Testis (tissue), 5 donors: ENCODE measurements around the gene HLF. TPM values are rescaled to one million over a fixed set of nuclear protein-coding genes. Genes with fewer than 3 reads are reported as not detected.
A peak's percentile ranks its signal among the peaks of the same experiment; 100 is the strongest.

Source experiments
- DNase-seq: peaks from one replicate; pipeline ENCODE4 v3.0.0-alpha.2; 2019
- H3K27ac ChIP-seq, 2 donors: fragments of 200-600 bp; sonication (generic); one replicate each; pipeline ENCODE4 v1.5.1; 2019
- H3K27me3 ChIP-seq: fragments of 200-600 bp; sonication (generic); one replicate; pipeline ENCODE4 v1.5.1; 2019
- H3K36me3 ChIP-seq: fragments of 200-600 bp; sonication (generic); one replicate; pipeline ENCODE4 v1.5.1; 2017; ENCODE audit warnings: low read depth; ENCODE audit errors: missing control alignments
- H3K4me1 ChIP-seq: fragments of 200-600 bp; sonication (generic); one replicate; pipeline ENCODE4 v1.5.1; 2019
- H3K4me3 ChIP-seq, 2 donors: fragments of 200-600 bp; sonication (generic); one replicate each; pipeline ENCODE4 v1.5.1; 2017 to 2019
- H3K9me3 ChIP-seq: fragments of 200-600 bp; sonication (generic); one replicate; pipeline ENCODE4 v1.5.1; 2017
- POLR2A ChIP-seq: fragments of 450-650 bp; IDR thresholded peaks from one replicate; pipeline ENCODE4 v1.6.1; 2017; ENCODE audit warnings: antibody characterized with exemption, mild to moderate bottlenecking, moderate library complexity
- WGBS, 2 donors: methylation state at CpG; one replicate each; pipeline ENCODE4 v1.1.5; 2018; 5-methylcytosine and 5-hydroxymethylcytosine counted together
- intact Hi-C: fragments of 100-400 bp; cut with DNase I; formaldehyde crosslinking; loops from one replicate; pipeline ENCODE4 v1.15.1; 2023; ENCODE audit warnings: low total_unique reads
- long read RNA-seq, 2 donors: transcript quantifications; one replicate each; lab custom pipeline, GENCODE V29; 2026
- polyA plus RNA-seq: library from polyadenylated mRNA; stranded (reverse); fragments of 350-450 nt; fragmentation: Illumina TruSeq; extraction: RNeasy Lipid Tissue Mini Kit (QIAGEN cat#74804); gene quantifications from one replicate; pipeline ENCODE4 v1.2.3, GENCODE V29; 2014; ENCODE audit warnings: low read depth, low replicate concordance; ENCODE audit not compliant: insufficient read depth
- total RNA-seq, 2 donors: library from RNA; depleted of rRNA; stranded (reverse); fragments of >200 nt; gene quantifications; one replicate each; pipeline ENCODE4 v1.2.3, GENCODE V29; 2016
- TF ChIP-seq, protein P1 (sequence below), 3 experiments: fragments of 450-650 bp in 2 of 3; fragments of 200-600 bp in 1 of 3; sonication (generic) in 1 of 3; IDR thresholded peaks; one replicate each; pipeline ENCODE4 v1.5.1; 2016 to 2019; ENCODE audit warnings: antibody characterized with exemption in 3 of 3, mild to moderate bottlenecking in 2 of 3, moderate library complexity in 1 of 3

HLF gene, protein sequence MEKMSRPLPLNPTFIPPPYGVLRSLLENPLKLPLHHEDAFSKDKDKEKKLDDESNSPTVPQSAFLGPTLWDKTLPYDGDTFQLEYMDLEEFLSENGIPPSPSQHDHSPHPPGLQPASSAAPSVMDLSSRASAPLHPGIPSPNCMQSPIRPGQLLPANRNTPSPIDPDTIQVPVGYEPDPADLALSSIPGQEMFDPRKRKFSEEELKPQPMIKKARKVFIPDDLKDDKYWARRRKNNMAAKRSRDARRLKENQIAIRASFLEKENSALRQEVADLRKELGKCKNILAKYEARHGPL
- 10 to 100 TPM; 14.5 to 23.4 TPM for total RNA-seq
- 7.0 TPM for polyA plus RNA-seq
- long read RNA-seq, donor 1, full-length matches to known transcripts = 1 of 1 reads
- long read RNA-seq, donor 1, partial matches to known transcripts = 0 of 1 reads
- long read RNA-seq, donor 1, other reads (novel, unspliced or antisense) = 0 of 1 reads
- long read RNA-seq, donor 2 = 0 reads

DNA sequence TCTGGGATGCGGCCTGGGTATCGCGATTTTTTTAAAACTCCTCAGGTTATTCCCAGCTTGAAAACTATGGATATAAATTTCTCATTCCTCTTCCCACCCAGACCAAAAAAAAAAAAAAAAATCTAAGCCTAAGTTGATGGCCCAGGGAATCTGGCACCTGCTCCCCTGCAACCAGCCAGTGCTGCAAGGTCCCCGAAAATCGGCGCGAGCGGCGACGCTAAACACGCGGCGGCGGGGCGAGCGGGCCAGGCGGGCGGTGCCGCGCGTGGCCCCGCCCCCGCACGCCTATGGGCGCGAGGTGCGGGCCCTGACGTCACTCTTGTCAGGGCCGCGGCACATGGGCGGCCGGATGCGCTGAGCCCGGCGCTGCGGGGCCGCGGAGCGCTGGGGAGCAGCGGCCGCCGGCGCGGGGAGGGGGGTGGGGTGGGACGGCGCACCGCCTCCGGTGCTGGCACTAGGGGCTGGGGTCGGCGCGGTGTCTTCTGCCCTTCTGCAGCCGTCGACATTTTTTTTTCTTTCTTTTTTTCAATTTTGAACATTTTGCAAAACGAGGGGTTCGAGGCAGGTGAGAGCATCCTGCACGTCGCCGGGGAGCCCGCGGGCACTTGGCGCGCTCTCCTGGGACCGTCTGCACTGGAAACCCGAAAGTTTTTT, at the start of gene HLF:
TSS of gene HLF (plus strand) at position 316 of the 654 bp plus-strand sequence. CDS start 525 bp downstream, outside the sequence.
- DNase-seq = peak; percentile 88
- intact Hi-C loops = loop anchor here (2.0 kb wide), 1 partner anchor 26 kb away; no protein-coding TSS in a partner anchor

DNA sequence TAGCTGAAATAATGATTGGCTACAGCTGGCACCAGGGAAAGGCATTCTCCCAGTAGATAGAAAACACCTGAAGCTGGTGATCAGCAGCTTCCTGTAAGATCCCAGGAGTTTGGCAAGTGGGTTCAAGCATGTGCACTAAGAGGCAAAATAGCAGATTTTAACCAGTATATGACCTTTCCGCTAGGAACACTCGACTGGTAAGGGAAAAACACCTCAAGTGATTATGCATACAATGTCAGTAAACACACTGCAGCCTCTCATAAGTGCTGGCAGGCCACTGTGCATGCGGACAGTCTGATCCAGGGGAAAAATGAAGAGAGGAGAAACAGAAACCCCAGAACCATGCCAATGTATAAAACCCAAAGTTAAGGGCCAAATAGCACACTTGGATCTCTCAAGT, 49.0 kb upstream of the HLF start:
- intact Hi-C loops = no loop called here
- DNase-seq = no peak

More for the DNA sequence above, at the start of gene HLF:
- TF ChIP-seq, protein P1, sequence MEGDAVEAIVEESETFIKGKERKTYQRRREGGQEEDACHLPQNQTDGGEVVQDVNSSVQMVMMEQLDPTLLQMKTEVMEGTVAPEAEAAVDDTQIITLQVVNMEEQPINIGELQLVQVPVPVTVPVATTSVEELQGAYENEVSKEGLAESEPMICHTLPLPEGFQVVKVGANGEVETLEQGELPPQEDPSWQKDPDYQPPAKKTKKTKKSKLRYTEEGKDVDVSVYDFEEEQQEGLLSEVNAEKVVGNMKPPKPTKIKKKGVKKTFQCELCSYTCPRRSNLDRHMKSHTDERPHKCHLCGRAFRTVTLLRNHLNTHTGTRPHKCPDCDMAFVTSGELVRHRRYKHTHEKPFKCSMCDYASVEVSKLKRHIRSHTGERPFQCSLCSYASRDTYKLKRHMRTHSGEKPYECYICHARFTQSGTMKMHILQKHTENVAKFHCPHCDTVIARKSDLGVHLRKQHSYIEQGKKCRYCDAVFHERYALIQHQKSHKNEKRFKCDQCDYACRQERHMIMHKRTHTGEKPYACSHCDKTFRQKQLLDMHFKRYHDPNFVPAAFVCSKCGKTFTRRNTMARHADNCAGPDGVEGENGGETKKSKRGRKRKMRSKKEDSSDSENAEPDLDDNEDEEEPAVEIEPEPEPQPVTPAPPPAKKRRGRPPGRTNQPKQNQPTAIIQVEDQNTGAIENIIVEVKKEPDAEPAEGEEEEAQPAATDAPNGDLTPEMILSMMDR (IDR thresholded peaks at IDR 0.05) = no peak
- no peak for TF ChIP-seq POLR2A
- Histone ChIP-seq H3K4me1 (peaks cover 9% of the 10 kb centered on the region), H3K27ac (peak within 1 kb of the TSS; percentile 89 to 92), H3K36me3 (no peaks in the 10 kb centered on the region), H3K27me3 (no peaks in the 10 kb centered on the region), H3K9me3 (no peaks in the 10 kb centered on the region), H3K4me3 (peak within 1 kb of the TSS; percentile 66 to 74)
- 1% methylated on average over 32 to 63 of the region's 64 CpGs for WGBS, 2 donors

DNA sequence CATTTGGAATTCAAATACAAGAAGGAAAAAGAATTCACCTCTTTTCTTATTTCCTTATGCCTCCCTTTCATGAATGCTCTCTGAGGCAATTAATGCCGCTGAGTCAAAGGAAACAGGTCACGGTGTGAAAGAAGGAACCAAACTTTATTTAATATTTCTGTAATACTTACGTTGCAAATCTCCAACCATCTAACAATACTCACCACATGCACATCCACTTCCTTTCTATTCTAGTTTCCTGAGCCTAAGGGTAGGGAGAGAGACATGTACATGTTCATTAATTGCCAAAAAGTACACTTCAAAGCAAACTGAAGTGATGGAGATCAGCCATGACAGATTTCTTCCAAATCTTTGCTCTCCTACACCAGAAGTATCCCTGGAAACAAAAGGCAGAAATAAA, 47.9 kb upstream of the HLF start:
- no peak for DNase-seq
- Histone ChIP-seq H3K4me3 (no peak overlapping the region), H3K9me3 (no peaks in the 10 kb centered on the region), H3K4me1 (no peaks in the 10 kb centered on the region), H3K27ac (no peak overlapping the region), H3K36me3 (no peaks in the 10 kb centered on the region), H3K27me3 (no peaks in the 10 kb centered on the region)
- no peak for TF ChIP-seq POLR2A
- TF ChIP-seq, protein P1 (IDR thresholded peaks at IDR 0.05) = no peak
- WGBS, 2 donors = 77 to 88% methylated on average over 3 of the region's 3 CpGs
- intact Hi-C loops = no loop called here

More for the DNA sequence above, 49.0 kb upstream of the HLF start:
- Histone ChIP-seq H3K27me3 (no peaks in the 10 kb centered on the region), H3K27ac (no peak overlapping the region), H3K4me1 (no peaks in the 10 kb centered on the region), H3K36me3 (no peaks in the 10 kb centered on the region), H3K9me3 (no peaks in the 10 kb centered on the region), H3K4me3 (no peak overlapping the region)
- 90 to 95% methylated on average over 3 of the region's 3 CpGs for WGBS, 2 donors
- no peak for TF ChIP-seq POLR2A
- TF ChIP-seq, protein P1 (IDR thresholded peaks at IDR 0.05) = no peak

DNA sequence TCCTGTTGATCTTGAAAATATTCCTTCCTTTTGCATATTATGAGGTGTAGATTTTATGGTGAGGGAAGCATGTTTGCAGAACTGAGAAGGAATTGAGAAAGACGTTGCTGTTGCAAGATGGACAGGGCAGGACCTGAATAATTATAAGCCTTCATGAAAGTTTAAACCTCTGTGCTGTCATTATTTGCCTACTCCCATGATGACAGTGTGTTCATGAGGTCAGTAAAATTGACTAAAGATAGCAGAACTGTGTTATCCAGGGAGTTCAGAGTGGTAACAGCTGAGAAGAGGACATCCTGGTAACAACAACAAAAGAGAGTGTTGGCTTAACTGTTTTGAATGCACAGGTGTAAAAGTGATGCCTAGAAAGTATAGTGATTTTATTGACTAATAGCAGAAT, 45.3 kb upstream of the HLF start:
- 67 to 85% methylated on average over 1 of the region's 1 CpG for WGBS, 2 donors
- no peak for DNase-seq
- TF ChIP-seq, protein P1 (IDR thresholded peaks at IDR 0.05) = no peak
- TF ChIP-seq POLR2A = no peak
- H3K27me3 ChIP-seq = no peaks in the 10 kb centered on the region
- H3K4me1 ChIP-seq = no peaks in the 10 kb centered on the region
- H3K9me3 ChIP-seq = no peaks in the 10 kb centered on the region
- H3K4me3 ChIP-seq = no peak overlapping the region
- intact Hi-C loops = no loop called here
- H3K36me3 ChIP-seq = no peaks in the 10 kb centered on the region
- no peak overlapping the region for H3K27ac ChIP-seq
